Lung (tissue), 12 donors: ENCODE data around the gene CCL27. TPM values are rescaled to one million over a fixed set of nuclear protein-coding genes. Genes with fewer than 3 reads are reported as not detected.

Experiments
- ATAC-seq: fragments of 200-7000 bp; cut with Tn5 transposase; one replicate; pipeline ENCODE4 v1.9.1; 2020; ENCODE audit warnings: moderate number of reproducible peaks; ENCODE audit not compliant: insufficient read depth, low FRiP score
- DNase-seq, 3 donors: peaks; one replicate each; pipeline ENCODE4 v3.0.0-alpha.2; 2013 to 2017
- H3K27ac ChIP-seq, 2 donors: one replicate each; pipeline ENCODE4 v1.5.1; 2013; ENCODE audit warnings: mild to moderate bottlenecking in 2 of 2, moderate library complexity in 2 of 2, control low read depth in 1 of 2, inconsistent platforms in 1 of 2, low read depth in 1 of 2, low read length in 1 of 2
- H3K27me3 ChIP-seq, 3 donors: one replicate each; pipeline ENCODE4 v1.5.1; 2013; ENCODE audit warnings: low read length in 2 of 3; ENCODE audit not compliant: control insufficient read depth in 3 of 3, insufficient read depth in 3 of 3
- H3K36me3 ChIP-seq, 4 donors: one replicate each; pipeline ENCODE4 v1.5.1; 2013; ENCODE audit warnings: low read length in 4 of 4, mild to moderate bottlenecking in 1 of 4, moderate library complexity in 1 of 4; ENCODE audit not compliant: control insufficient read depth in 4 of 4, insufficient read depth in 4 of 4
- H3K4me1 ChIP-seq, 5 donors: one replicate each; pipeline ENCODE4 v1.5.1; 2013; ENCODE audit warnings: low read length in 5 of 5, mild to moderate bottlenecking in 2 of 5, moderate library complexity in 1 of 5; ENCODE audit not compliant: control insufficient read depth in 5 of 5, insufficient read depth in 5 of 5
- H3K4me3 ChIP-seq: one replicate; pipeline ENCODE4 v1.5.1; 2013; ENCODE audit warnings: mild to moderate bottlenecking, control low read depth, moderate library complexity
- H3K9ac ChIP-seq, 2 donors: one replicate each; pipeline ENCODE4 v1.5.1; 2013; ENCODE audit warnings: low read length in 2 of 2, control low read depth in 1 of 2; ENCODE audit not compliant: insufficient read depth in 1 of 2
- H3K9me3 ChIP-seq, 4 donors: one replicate each; pipeline ENCODE4 v1.5.1; 2013; ENCODE audit warnings: low read length in 3 of 4, mild to moderate bottlenecking in 1 of 4, moderate library complexity in 1 of 4; ENCODE audit not compliant: control insufficient read depth in 4 of 4, insufficient read depth in 3 of 4
- CTCF ChIP-seq: IDR thresholded peaks from 2 replicates; pipeline ENCODE4 v1.5.1; 2012; ENCODE audit warnings: mild to moderate bottlenecking; ENCODE audit errors: control extremely low read depth, extremely low read depth
- WGBS, 2 donors: extraction: QIAGEN DNeasy Blood & Tissue Kit; methylation state at CpG; one replicate each; pipeline ENCODE4 v1.1.7; 2013; 5-methylcytosine and 5-hydroxymethylcytosine counted together
- polyA plus RNA-seq, 2 donors: library from polyadenylated mRNA; stranded (reverse); fragments of 200-250 nt; gene quantifications; one replicate each; pipeline ENCODE4 v1.2.1, GENCODE V29; 2013
- total RNA-seq, 2 donors: library from RNA; depleted of rRNA in 1 of 2; stranded (reverse); fragments of >200 nt in 1 of 2; gene quantifications; one replicate each; pipeline ENCODE4 v1.2.1, GENCODE V29; 2014 to 2021
- donor health status: control.
- donor health status: control.
- donor health status: Bipolar disorder and iron deficiency.
- donor health status: healthy.
- donor health status: DM: yes; HTN: yes; CAD: no.

Gene CCL27
- total and polyA plus RNA-seq, 4 donors: 0.05 to 0.55 TPM; not detected in 2

- no peak for ATAC-seq
- peak overlapping the region; percentile 83 to 87 for H3K27ac ChIP-seq
- 0 to 2% methylated on average over 22 to 26 of the region's 26 CpGs for WGBS, 2 donors
Observed at GRCh38 chr9:34665067-34665380, 2.6 kb upstream of the CCL27 start.

GRCh38 chr9:34664281-34665066, 2.0 kb upstream of the CCL27 start:
- WGBS, 2 donors: 15 to 25% methylated on average over 18 of the region's 18 CpGs
- H3K9me3 ChIP-seq: peaks cover 0 to 3% (median 1%) of the 10 kb centered on the region in 4 donors
- peak; percentile 39 for ATAC-seq
- DNase-seq: peak; percentile 73 to 81 (median 76)
- H3K27me3 ChIP-seq: no peaks in the 10 kb centered on the region
- H3K4me3 ChIP-seq: peak overlapping the region; percentile 33
- peak overlapping the region; percentile 83 to 87 for H3K27ac ChIP-seq
- peak overlapping the region; percentile 11 to 19 for H3K9ac ChIP-seq
- TF ChIP-seq CTCF: peak; percentile 94
- peaks cover 1 to 20% (median 11%) of the 10 kb centered on the region in 4 donors for H3K36me3 ChIP-seq
- peaks cover 0 to 7% (median 0%) of the 10 kb centered on the region in 5 donors for H3K4me1 ChIP-seq

More at GRCh38 chr9:34665067-34665380, 2.6 kb upstream of the CCL27 start:
- peaks cover 0 to 3% (median 1%) of the 10 kb centered on the region in 4 donors for H3K9me3 ChIP-seq
- peaks cover 0 to 7% (median 0%) of the 10 kb centered on the region in 5 donors for H3K4me1 ChIP-seq
- TF ChIP-seq CTCF: no peak
- H3K27me3 ChIP-seq: no peaks in the 10 kb centered on the region
- H3K4me3 ChIP-seq: peak overlapping the region; percentile 33
- no peak for DNase-seq
- H3K36me3 ChIP-seq: peaks cover 1 to 22% (median 9%) of the 10 kb centered on the region in 4 donors
- H3K9ac ChIP-seq: peak overlapping the region in 1 of 2 donors; percentile 19

GRCh38 chr9:34663303-34663605, 797 bp upstream of the CCL27 start:
- H3K36me3 ChIP-seq: peaks cover 1 to 18% (median 12%) of the 10 kb centered on the region in 4 donors
- H3K9ac ChIP-seq: no peak overlapping the region
- TF ChIP-seq CTCF: no peak
- DNase-seq (no peak), ATAC-seq (no peak)
- peaks cover 0 to 9% (median 0%) of the 10 kb centered on the region in 5 donors for H3K4me1 ChIP-seq
- no peaks in the 10 kb centered on the region for H3K9me3 ChIP-seq
- no peak overlapping the region for H3K27ac ChIP-seq
- no peak overlapping the region for H3K4me3 ChIP-seq
- no peaks in the 10 kb centered on the region for H3K27me3 ChIP-seq
